Measurements from ENCODE around the gene NRIP2.
"Not testable (repeated sequence)": the region's sequence is repeated elsewhere in the genome, so short reads cannot be mapped to it uniquely, and the experiment has no call there.

Gene NRIP2, protein sequence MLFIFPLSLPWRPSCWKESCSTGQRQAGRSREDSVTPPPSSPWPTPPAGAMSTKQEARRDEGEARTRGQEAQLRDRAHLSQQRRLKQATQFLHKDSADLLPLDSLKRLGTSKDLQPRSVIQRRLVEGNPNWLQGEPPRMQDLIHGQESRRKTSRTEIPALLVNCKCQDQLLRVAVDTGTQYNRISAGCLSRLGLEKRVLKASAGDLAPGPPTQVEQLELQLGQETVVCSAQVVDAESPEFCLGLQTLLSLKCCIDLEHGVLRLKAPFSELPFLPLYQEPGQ

DNA sequence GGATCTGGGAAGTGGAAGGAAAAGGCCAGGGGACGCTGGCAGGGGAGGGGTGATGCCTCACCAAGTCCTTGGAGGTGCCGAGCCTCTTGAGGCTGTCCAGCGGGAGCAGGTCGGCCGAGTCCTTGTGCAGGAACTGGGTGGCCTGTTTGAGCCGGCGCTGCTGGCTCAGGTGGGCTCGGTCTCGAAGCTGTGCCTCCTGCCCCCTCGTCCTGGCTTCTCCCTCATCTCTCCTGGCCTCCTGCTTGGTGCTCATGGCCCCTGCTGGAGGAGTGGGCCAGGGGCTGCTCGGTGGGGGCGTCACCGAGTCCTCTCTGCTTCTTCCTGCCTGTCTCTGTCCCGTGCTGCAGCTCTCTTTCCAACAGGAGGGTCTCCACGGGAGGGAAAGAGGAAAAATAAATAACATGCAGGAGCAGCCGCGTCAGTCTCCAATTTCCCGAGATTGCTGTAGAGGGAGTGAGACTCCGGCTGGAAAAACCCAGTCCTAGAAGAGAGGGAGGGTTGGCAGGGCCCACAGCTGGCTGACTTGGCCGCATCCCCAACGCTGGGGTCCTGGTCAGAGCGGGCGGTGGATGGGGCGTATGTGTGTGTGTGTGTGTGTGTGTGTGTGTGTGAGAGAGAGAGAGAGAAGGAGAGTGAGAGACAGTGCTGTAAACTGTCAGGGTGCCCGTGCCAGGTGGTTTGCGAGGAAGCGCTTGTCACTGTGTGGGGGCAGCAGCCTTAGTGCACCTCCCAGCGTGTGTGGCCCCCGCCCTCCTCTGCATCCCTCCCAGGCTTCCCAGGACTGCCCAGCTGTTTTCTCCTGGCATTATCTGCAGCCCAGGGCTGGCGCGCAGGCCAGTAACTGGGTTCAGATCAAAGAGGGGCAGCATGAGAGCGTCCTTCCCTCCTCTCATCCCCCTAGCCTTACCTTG, at the start of gene NRIP2:
Gene NRIP2 (minus strand): TSS at position 455 of the 911 bp plus-strand sequence. CDS start 52 bp downstream, at position 403.
- DNase-seq: no peak

DNA sequence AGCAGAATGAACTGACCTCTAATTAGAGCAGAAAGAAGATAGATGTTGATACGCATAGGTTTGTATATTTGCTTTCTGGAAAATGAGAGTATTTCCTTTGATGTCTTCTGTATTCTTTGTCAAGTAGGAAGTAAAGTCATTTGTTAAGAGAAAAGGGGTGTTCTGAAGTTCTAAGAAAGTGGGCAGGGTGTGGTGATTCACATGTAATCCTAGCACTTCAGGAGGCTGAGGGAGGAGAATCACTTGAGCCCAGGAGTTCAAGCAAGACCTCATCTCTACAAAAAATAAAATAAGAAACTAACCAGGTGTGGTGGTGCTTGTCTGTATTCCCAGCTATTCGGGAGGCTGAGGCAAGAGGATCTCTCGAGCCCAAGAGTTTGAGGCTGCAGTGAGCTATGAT, 45.0 kb upstream of the NRIP2 start:
- DNase-seq: no peak

DNA sequence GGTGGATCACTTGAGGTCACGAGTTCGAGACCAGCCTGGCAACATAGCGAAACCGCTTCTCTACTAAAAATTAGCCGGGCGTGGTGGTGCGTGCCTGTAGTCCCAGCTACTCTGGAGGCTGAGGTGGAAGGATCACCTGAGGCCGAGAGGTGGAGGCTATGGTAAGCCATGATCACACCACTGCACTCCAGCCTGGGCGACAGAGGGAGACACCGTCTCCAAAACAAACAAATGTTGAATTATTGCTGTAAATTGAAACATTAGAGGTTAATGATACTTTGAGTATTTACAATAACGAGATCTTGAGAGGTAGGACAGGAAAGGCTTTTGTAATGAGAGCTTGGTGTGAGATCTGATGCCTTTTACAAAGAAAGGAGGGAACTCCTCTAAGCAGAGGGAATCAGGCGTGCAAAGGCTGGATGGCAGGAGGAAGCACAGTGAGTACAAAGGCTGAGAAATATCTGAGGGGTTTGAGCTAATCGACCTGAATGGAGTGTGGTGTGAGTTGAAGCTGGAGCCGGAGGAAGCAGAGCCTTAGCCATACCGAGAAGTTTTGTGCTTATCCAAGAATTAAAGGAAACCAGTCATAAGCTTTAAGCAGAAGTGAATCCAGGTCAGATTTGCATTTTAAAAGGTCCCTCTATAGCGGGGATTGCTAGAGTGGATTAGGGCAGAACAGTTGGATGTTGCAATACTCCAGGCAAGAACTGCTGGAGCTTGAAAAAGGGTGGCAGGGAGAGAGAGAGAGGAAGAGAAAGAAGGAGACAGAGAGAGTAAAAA, 43.3 kb upstream of the NRIP2 start:
- no peak for DNase-seq

DNA sequence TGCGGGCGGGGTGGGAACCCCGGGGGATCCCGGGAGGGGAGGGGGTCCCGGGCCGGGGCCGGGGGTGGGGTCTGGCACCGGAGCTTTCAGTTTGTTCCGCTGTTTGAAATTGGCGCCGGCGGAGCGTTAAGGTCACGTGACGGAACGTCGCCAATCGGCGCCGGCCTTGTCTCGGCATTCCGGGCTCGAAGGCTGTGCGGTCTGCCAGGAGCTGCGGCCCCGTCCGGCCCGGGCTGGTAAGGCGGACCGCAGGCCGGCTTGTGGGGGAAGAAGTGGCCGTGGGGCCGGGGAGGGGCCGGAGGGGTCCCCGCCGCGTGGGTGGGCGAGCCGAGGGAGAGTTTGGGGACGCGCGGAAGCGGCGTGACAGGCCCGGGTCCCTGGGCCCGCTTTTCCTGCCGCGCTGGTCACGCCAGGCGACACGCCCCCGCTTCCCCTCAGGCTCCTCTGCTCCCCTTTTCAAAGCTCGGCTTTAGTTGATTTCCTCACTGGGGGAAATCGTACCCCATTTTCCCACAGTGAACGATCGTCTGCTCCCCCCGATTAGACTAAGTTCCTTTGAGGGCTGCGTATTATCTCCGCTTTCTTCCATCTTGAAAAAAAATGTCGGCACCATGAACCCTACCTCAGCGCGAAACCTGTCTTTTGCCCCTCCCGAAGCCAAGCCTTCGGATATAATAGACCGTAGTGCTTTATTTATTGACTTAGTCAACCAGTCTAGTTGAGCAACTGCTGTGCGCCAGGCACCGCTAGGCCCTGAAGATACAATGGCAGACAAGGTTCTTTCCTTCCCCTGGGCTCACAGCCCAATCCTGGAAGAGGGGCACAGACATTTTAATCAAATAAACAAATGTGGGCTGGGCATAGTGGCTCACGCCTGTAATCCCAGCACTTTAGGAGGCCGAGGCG, 42.5 kb upstream of the NRIP2 start, which contains the start of the genes FOXM1 and RHNO1:
Gene FOXM1 (minus strand): TSS at position 128 of the 906 bp plus-strand sequence. CDS start 2,696 bp downstream, outside the sequence.
Gene RHNO1 (plus strand): TSS at position 177 of the 906 bp plus-strand sequence. CDS start 8,144 bp downstream, outside the sequence.
- peak; percentile 84 for DNase-seq

DNA sequence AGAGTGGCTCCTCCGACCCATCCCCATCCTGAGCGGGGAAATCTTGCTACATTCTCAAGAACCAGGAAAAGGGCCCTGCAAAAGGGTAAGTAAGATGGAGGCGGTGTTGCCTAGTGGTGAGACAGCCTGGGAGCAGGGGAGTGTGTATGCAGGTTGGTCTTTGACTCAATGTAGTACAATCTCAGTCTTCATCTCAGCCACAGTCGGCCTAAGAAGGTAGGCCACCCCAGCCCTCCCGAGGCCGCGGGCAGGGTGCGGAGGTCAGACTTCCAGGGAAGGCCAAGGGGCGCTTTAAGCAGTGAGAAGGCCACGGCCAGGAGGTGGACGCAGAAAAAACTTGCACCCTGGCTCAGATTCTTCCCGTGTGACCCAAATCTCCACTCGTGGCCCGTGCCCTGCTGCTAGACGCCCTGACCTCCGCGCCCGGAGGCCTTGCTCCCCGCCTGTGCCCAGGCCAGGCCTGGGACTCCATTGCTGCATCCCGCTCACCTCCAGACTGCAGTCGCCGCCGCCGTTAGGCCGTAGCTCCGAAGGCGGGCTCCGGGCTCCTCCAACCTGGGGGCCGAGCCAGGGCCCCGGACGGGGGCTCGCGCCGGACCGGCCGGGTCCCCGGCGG, 41.7 kb upstream of the NRIP2 start:
- peak; percentile 6 for DNase-seq

DNA sequence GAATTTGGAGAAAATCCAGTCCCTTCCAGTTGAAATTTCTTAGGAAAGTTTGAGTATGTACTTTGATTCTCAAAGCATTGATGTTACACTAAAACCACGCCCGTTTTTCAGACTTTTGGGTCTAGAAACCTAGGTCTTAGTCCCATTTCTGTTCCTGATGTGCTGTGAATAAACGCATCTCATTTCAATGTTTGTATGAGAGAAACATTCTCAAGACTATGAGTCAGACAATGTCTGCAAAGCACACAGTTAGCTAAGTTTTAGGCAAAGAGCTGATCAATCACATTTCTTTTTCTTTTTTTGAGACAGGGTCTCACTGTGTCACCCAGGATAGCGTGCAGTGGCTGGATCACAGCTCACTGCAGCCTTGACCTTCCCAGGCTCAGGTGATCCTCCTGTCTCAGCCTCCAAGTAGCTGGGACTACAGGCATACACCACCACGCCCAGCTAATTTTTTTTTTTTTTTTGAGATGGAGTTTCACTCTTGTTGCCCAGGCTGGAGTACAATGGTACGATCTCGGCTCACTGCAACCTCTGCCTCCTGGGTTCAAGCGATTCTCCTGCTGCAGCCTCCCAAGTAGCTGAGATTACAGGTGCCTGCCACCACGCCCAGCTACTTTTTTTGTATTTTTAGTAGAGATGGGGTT, 34.3 kb upstream of the NRIP2 start:
- not testable (repeated sequence) for DNase-seq

DNA sequence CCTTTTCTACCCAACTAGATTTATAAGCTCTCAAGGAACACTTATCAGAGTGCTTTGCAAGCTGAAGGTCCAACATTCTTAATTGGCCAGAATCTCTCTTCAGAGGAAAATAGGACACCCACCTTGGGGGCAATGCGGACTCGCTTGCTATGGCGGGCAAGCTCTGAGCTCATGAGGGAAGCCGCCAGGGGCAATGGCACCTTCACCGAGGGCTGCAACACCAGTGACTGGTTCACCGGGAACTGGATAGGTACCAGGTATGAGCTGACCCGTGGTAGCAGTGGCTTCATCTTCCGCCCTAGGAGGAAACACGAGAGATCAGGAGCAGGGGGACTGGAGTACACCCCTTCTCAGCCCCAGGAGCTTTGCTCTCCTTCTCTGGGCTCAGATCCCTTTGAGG, 29.4 kb upstream of the NRIP2 start:
- DNase-seq: no peak

DNA sequence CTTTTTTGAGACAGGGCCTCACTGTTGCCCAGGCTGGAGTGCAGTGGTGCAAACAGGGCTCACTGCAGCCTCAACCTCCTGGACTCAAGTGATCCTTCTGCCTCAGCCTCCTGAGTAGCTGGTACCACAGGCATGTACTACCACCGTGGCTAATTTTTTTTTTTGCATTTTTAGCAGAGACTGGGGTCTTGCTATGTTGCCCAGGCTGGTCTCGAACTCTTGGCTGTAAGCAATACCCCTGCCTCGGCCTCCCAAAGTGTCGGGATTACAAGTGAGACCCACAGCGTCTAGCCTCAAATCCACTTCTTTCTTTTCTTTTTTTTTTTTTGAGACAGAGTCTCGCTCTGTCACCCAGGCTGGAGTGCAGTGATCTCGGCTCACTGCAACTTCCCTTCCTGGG, 28.6 kb upstream of the NRIP2 start:
- DNase-seq: not testable (repeated sequence)

DNA sequence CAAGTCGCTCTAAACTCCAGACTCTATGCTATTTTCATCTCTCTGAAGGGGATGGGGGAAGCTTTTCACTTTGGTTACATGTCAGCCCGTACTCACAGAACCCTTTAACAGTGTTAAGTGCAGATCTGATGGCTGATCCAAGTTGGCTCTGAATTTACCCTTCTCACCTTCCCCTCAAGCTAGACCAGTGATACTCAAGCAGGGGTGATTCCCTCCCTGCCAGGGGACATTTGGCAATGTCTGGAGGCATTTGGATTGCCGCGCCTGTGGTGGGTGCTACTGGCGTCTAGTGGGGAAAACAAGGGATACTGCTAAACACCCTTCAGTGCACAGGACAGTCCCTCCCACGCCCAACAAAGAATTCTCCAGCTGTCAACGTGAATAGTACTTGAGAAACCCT, 28.0 kb upstream of the NRIP2 start:
- no peak for DNase-seq

DNA sequence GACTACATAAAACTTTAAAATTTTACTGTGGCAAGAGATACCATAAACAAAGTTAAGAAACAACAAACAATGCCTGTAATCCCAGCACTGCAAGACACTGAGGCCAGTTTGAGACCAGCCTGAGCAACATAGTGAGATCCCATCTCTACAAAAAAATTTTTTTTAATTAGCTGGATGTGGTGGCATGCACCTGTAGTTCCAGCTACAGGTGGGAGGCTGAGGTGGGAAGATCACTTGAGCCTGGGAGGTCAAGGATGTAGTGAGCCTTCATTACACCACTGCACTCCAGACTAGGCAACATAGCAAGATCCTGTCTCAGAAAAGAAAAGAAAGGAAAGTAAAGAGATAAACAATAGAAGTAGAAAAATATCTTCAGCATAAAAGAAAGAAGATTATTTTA, 25.3 kb upstream of the NRIP2 start:
- DNase-seq: no peak

DNA sequence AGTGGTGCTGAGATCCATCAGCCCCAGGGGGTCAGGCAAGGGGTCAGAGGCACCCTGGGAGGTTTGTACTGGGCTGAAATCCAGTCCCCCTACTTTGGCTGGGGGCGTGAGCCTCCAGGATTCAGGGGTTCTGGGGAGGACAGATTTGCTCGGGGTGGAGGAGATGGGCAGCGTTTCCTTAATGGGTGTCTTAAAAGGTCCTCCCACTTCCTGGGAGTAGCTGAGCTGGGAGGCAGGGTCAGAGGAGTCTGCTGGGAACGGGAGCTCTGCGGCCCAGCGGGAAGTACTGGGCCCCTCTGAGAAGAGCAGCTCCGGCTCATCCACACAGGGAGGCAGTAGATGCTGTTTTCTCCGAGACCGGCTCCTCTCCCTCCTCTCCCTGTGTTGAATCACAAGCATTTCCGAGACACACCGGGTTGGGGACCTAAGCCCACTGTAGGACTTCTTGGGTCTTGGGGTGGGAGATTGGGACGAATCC, 24.1 kb upstream of the NRIP2 start:
- no peak for DNase-seq

DNA sequence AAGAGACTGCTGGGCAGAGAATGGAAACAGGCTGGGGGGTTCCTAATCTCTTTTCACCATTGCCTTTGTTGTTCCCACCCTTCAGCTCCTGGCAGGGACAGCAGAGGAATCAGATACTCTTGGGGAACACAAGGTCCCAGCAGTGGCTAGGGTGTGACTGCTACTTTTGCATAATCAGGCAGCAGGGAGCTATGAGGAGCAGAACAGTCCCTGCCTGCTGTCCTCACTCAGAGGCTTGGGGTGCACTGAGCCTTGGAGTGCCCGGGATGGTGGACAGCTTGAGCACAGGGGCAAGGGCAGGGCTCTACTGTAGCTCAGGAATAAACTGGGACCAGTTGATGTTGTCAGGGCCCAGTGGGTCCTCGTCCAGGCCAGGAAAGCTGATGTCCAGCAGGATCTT, 23.5 kb upstream of the NRIP2 start:
- DNase-seq: no peak

DNA sequence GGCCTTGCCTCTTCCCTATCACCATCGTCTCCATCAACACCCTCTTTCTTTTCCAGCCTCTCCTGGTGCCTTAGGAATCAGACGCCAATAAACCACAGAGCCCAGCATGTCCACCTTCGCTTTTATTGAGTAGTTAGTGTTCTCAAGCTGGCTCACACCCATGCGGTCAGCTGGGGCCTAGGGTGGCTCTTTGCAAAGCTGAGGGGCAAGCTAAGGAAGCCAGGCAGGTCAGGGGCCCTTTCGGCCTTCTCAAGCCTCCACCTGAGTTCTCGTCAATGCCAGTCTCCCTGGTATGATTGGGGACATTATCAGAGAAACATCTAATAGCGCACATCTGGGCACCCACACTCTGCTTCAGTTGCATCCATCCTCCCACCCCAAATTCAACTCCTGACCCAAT, 22.7 kb upstream of the NRIP2 start:
- no peak for DNase-seq

DNA sequence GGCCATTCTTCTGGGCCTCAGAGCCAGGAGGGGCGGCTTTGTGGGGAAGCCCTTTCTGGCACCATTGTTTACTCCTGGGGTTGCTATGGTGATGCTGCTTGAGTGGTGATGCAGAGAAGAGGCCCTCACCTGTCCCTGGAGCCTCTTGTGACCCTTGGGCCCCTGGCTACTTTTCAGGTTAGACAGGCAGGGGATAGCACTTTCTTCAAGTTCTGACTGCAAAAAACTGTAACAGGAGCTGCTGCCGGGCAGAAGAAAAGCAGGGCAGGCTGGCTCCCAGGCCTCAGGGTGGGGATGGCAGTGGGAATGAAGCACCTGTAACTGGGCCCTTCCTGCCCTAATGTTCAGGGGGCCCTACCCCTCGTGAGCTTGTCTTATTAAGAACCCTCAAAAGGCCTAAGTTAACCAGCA, 22.2 kb upstream of the NRIP2 start, which contains the start of gene TEX52:
Gene TEX52 (minus strand): TSS at position 19 of the 411 bp plus-strand sequence. CDS start 13 bp downstream, at position 6.
- DNase-seq: no peak

DNA sequence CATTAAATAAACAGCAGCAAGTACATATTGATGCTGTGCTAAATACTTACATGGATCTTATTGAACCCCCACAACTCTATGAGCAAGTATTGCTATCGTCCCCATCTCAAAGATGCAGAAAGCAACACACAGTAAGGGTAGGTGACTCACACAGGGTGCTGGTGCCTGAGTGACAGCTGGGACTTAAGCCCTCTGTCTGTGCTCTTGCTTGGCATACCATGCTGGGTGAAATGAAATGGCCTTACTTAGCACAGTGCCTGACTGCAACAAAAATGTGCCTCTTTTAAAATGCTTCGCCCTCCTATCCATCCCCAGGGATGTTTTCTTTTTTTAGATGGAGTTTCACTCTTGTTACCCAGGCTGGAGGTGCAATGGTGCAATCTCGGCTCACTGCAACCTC, 21.2 kb upstream of the NRIP2 start:
- DNase-seq: no peak

DNA sequence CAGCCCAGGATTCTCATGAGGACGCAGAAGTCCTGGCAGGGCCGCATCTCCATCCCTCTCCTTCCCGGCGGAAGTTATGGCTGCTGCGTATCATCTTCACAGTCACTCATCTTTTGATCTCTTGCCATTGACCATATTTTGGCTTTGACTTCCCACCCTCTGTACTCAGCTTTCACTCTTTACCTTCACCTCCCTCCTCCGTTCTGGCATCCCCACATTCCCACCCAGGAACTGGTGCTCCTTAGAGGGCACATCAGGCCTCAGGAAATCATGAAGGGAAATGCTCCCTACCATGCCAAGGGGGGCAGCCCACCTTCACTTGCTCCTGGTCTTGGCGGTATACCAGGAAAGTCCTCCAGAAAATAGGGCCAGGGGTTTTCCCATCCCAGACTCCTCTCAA, 20.7 kb upstream of the NRIP2 start:
- DNase-seq: no peak

DNA sequence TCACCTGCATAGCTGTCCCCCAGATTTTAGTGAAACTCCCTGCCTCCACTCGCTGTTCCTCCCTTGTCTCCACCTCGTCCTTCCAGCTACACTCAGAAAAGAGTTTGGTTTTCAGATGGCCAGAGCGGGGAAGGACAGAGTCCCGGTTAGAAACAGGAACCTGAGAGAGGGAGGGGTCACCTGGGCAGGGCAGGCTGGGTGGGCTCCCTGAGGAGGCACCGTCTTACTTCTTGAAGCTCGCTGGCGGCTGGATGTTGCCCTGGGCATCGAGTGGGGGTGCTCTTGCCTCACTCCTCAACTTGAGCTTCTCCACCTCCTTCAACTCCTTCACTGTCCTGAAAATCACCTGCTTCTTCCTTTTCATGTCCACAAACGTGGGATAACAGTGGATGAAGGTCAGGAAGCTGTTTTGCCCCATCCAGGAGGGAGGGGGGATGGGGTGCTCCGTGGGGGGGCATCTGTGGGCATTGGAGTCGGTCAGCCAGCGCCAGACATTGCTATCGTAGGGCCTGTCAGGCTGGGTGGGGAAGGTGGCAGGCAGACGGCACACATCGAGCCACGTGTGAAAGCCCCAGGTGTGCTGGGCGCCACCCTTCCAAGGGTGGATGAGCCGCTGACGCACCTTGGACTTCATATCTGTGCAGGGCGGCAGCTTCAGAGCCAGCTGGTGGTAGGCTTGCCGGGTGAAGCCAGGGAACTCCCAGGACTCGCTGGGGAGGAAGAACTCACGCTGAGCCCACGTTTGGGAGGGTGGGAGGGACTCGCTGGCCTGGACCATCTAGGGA, 20.0 kb upstream of the NRIP2 start:
- DNase-seq: no peak

DNA sequence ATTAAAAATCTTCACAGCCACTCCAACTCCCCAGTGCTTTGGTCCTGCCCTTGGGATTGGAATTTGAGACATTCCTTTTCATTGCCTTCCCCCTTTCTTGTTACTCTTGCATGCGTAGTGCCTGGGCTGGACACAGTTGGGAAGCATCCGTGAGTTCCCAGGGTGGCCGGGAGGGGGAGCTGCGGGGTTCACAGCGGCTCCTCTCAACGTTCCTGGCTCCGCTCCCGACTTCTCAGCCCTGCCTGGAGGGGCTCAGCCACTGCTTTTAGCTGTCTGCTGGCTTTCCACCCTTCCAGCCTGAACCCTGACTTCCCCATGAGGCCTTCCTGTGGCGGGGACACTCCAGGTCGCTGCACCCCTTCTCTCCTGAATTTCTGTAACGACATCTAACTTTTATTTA, 18.8 kb upstream of the NRIP2 start:
- peak; percentile 15 for DNase-seq

DNA sequence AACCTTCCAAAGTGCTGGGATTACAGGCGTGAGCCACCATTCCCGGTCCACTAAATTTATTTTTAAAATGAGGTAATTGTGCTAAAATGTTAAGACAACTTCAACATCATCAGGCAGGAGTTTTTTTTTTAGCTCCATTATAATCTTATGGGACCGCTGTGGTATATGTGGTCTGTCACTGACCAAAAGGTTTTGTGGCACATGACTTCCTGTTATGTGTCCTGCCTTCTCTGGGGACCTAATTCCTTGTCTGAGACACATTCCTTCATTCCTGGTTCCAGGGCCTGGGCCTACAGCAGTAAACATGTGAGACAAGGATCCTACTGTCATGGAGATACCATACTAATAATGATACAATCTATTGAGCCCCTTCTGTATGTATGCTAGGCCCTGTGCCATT, 17.1 kb upstream of the NRIP2 start:
- DNase-seq: no peak

DNA sequence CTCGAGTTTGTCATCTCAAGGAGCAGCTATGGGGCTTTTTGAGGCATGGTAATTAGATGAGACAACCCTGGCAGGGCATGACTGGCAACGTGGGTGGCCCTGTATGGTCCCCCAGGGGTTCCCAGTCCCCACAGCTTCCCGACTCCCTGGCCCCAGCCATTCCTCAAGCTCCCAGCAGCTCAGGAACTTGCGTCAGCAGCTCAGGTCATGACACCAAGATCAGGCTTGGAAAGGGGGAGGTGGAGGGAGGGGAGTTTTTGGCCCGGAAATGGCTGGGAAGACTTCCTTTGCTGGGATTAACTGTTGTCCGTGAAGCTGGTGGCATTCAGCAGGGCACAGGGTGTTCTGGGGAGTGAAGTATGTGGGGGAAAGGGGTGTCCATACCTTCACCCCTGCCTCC, 10.4 kb upstream of the NRIP2 start:
- no peak for DNase-seq
